Measurements from ENCODE around the gene KDM5C.

Gene KDM5C

DNA sequence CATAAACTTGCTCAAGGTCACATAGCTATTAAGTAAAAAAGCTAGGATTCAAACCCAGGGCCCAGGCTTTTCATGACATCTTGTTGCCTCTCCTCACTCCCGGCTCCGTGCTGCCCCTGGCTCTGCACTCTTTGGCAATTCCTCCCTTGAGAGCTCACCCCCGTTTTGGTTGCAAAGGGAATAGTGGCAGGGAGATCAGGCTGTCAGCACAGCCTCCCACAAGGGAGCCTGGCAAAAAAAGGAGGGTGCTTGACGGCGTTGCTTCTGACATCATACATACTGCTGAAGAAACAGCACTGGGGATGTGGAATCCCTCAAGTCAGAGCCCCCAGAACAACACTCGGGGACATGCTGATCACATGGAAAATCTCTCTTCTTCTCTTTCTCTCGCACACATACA is 35.8 kb upstream of the KDM5C start:
- DNase-seq (ENCODE audit: extremely low read depth, insufficient read length), result no peak
- Histone ChIP-seq H3K36me3 (ENCODE audit: control insufficient read depth, insufficient read depth, low read length) (no peaks in the 10 kb centered on the region), H3K4me3 (replicated peaks; ENCODE audit: low read depth, low read length) (no peak overlapping the region), H3K27me3 (replicated peaks; ENCODE audit: control insufficient read depth, insufficient read depth, low read length) (peaks cover 1% of the 10 kb centered on the region)
- TF ChIP-seq, protein P1, sequence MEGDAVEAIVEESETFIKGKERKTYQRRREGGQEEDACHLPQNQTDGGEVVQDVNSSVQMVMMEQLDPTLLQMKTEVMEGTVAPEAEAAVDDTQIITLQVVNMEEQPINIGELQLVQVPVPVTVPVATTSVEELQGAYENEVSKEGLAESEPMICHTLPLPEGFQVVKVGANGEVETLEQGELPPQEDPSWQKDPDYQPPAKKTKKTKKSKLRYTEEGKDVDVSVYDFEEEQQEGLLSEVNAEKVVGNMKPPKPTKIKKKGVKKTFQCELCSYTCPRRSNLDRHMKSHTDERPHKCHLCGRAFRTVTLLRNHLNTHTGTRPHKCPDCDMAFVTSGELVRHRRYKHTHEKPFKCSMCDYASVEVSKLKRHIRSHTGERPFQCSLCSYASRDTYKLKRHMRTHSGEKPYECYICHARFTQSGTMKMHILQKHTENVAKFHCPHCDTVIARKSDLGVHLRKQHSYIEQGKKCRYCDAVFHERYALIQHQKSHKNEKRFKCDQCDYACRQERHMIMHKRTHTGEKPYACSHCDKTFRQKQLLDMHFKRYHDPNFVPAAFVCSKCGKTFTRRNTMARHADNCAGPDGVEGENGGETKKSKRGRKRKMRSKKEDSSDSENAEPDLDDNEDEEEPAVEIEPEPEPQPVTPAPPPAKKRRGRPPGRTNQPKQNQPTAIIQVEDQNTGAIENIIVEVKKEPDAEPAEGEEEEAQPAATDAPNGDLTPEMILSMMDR (IDR thresholded peaks at IDR 0.05; ENCODE audit: insufficient read depth, low read length, poor library complexity, severe bottlenecking), result no peak

DNA sequence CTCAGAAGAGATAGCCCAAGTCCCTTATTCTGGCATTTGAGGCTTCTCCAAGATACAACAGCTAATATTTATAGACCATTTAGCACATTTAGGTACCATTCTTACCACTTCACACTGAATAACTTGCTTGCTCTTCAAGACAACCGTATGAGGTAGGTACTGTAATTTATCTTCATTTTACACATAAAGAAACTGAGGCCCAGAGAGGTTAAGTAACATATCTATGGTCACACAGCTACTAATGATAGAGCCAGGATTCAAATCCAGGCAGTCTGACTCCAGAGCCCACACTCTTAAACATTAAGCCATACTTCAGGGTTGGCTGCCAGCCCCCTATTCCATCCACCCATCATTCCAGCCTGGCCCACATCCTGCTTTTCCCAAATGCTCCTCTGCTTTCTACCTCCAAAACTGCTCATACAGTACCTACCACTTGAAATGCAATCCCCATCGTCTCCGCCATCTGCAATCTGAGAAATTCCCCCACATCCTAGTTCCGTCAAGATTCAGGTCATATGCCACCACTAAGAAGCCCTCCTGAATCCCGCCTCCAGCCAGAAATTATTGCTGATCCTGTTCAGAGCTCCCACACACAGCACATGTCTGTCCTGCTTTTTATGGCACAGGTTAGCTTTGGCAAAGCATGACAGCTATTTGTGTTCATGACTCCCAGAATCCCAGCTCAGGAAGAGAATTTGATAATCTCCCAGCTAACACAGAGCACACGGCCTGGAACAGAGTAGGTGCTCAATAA is 32.8 kb upstream of the KDM5C start:
- Histone ChIP-seq H3K27me3 (replicated peaks; ENCODE audit: control insufficient read depth, insufficient read depth, low read length) (peaks cover 1% of the 10 kb centered on the region), H3K36me3 (ENCODE audit: control insufficient read depth, insufficient read depth, low read length) (no peaks in the 10 kb centered on the region), H3K4me3 (replicated peaks; ENCODE audit: low read depth, low read length) (no peak overlapping the region)
- no peak for DNase-seq (ENCODE audit: extremely low read depth, insufficient read length)
- TF ChIP-seq, protein P1 (IDR thresholded peaks at IDR 0.05; ENCODE audit: insufficient read depth, low read length, poor library complexity, severe bottlenecking), result no peak

DNA sequence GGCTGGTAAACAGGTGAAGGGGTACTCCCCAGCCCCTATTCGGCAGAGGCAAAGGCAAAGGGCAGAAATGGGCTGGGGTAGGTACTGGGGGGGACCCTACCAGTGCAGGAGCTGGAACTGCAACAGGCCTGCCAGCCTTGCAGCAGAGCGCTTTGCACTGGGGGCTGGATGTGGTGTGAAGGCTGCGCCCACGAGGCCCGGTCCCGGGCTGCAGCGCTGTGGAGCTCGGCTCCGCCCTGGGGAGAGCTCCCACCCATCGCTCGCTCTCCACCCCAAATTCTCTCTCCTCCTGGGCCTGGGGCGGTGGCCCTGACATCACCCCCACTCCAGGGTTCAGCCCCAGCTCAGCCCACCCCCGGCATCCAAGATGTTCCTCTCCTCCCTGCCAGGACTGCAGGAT is 32.2 kb upstream of the KDM5C start:
- TF ChIP-seq, protein P1 (IDR thresholded peaks at IDR 0.05; ENCODE audit: insufficient read depth, low read length, poor library complexity, severe bottlenecking), result no peak
- Histone ChIP-seq H3K4me3 (replicated peaks; ENCODE audit: low read depth, low read length) (no peak overlapping the region), H3K27me3 (replicated peaks; ENCODE audit: control insufficient read depth, insufficient read depth, low read length) (peaks cover 1% of the 10 kb centered on the region), H3K36me3 (ENCODE audit: control insufficient read depth, insufficient read depth, low read length) (no peaks in the 10 kb centered on the region)
- no peak for DNase-seq (ENCODE audit: extremely low read depth, insufficient read length)

DNA sequence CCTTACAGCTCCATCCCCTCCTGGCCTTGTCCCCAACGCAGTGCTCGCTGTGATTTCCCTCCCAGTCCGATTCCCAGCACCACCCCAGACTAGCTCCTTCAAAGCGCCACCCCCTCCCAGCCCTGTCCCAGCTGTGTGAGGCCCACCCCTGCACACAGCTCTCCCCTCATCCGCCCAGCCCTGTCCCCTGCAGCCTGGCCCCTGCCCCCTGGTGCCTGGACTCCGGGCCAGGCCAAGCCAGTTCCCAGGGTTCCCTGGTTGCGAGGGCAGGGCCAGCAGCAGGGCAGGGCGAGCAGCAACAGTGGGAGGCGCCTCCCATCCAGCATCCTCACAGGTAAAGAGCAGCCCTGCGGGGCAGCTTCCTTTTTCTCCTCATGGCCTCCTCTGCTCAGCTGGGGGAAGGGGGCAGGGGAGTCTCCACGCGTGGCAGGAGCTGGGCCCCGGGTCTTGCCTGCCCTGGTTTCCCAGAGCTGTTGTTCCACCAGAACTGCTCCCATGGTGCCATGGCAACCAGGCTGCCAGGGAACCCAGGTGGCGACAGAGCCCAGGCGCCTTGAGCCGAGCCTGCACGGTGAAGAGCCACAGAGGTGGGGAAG is 31.5 kb upstream of the KDM5C start:
- no peak for DNase-seq (ENCODE audit: extremely low read depth, insufficient read length)
- Histone ChIP-seq H3K4me3 (replicated peaks; ENCODE audit: low read depth, low read length) (no peak overlapping the region), H3K36me3 (ENCODE audit: control insufficient read depth, insufficient read depth, low read length) (no peaks in the 10 kb centered on the region), H3K27me3 (replicated peaks; ENCODE audit: control insufficient read depth, insufficient read depth, low read length) (peaks cover 1% of the 10 kb centered on the region)
- TF ChIP-seq, protein P1 (IDR thresholded peaks at IDR 0.05; ENCODE audit: insufficient read depth, low read length, poor library complexity, severe bottlenecking), result no peak

DNA sequence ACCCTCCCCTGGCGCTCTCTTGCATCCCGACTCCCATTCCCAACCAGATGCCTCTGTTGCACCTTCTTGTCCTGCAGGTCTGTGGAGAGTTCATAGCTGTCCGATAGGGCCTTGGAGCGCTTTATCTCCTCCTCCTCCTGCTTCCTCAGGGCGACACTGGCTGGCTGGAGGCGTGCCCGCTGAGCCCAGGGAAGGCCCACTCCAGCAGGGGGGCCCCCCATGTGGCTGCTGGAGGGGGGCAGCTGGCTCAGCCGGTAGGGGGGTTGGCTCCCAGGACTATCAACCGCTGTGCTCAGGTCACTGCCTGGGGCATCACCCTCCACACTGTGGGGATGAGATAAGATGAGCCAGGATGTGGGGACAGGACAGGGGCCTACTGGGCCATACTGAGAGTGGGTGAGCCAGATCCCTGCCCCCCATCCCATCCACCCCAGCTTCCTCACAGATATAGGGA is 30.8 kb upstream of the KDM5C start:
- TF ChIP-seq, protein P1 (IDR thresholded peaks at IDR 0.05; ENCODE audit: insufficient read depth, low read length, poor library complexity, severe bottlenecking), result no peak
- DNase-seq (ENCODE audit: extremely low read depth, insufficient read length), result no peak
- Histone ChIP-seq H3K4me3 (replicated peaks; ENCODE audit: low read depth, low read length) (no peak overlapping the region), H3K27me3 (replicated peaks; ENCODE audit: control insufficient read depth, insufficient read depth, low read length) (no peaks in the 10 kb centered on the region; the same call in none of the 2 replicates), H3K36me3 (ENCODE audit: control insufficient read depth, insufficient read depth, low read length) (no peaks in the 10 kb centered on the region)

Data from GM06990 (cell line).